ENCODE results near the gene BCL2L2. TPM values are rescaled to one million over a fixed set of nuclear protein-coding genes. Genes with fewer than 3 reads are reported as not detected.
"Not testable (repeated sequence)": the region's sequence is repeated elsewhere in the genome, so short reads cannot be mapped to it uniquely, and the experiment has no call there.

Gene BCL2L2
- total RNA-seq, 2 donors from 2014 or later = 2.7 to 3.2 TPM

DNA sequence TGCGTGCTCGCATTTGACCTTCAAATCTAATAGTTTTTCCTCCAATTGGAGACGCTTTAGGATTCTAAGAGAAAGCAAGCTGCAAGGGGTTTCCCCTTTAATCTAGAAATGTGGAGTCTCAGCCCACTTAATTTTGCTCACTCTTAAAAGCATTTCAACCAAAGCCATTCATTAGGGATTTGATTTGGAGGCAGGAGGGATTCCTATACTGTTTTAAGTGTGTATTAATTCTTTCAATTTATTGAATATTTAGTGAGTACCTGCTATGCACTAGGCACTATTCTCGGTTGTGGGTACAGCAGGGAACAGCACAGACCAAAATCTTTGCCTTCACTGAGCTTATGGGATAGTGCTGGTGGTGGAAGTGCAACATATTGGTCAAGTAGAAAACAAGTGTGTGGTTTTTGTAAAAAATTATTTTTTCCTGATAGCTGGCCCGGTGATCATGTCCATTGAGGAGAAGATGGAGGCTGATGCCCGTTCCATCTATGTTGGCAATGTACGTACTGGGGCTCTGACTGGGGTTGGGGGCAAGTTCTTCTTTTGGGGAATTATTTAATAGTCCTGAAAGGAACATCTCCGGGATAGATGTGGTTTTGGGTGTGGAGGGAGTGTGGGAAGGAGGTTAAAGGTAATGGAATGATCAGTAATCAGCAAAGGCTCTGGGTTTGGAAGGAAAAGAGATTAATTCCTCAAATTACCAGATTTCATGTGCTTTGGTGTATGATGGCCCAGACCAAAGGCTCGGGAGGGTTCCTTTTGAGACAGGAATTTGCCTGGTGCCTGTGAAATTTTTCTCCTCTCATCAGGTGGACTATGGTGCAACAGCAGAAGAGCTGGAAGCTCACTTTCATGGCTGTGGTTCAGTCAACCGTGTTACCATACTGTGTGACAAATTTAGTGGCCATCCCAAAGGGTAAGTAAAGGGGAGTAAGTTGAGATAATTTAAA lies 16.2 kb downstream of the BCL2L2 start:
- ATAC-seq (replicated peaks in 1 of 2) = no peak
- no peak for DNase-seq
- Mint-ChIP-seq H3K27me3 (ENCODE audit: low read depth) (no peaks in the 10 kb centered on the region), H3K36me3 (ENCODE audit: insufficient read depth in 2 of 2) (peaks cover 12 to 14% of the 10 kb centered on the region in 2 donors), H3K4me1 (ENCODE audit: low read depth) (peaks cover 27% of the 10 kb centered on the region), H3K9me3 (peaks cover 0 to 2% of the 10 kb centered on the region in 2 donors), H3K4me3 (peak overlapping the region; percentile 94 to 99), H3K27ac (peak overlapping the region; percentile 95)

DNA sequence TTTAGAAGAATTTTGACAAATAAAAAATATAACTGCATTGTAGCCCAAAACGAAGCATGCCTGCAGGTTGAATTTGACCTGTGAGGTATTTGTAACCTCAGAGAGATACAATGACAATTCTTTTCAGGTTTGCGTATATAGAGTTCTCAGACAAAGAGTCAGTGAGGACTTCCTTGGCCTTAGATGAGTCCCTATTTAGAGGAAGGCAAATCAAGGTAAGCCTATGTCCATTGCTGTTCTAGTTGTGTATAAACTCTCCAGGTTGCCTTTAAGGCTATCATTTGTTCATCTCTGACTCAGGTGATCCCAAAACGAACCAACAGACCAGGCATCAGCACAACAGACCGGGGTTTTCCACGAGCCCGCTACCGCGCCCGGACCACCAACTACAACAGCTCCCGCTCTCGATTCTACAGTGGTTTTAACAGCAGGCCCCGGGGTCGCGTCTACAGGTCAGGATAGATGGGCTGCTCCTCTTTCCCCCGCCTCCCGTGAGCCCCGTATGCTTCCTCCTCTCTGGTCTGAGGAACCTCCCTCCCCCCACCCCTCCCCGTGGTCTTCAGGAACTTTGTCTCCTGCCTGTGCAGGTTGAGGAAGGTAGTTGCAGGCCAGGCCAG lies 17.3 kb downstream of the BCL2L2 start:
- H3K4me1 Mint-ChIP-seq (ENCODE audit: low read depth) = peaks cover 34% of the 10 kb centered on the region
- H3K9me3 Mint-ChIP-seq = peaks cover 0 to 2% of the 10 kb centered on the region in 2 donors
- ATAC-seq (replicated peaks in 1 of 2) (no peak), DNase-seq (no peak)
- no peaks in the 10 kb centered on the region for H3K27me3 Mint-ChIP-seq (ENCODE audit: low read depth)
- peaks cover 12 to 14% of the 10 kb centered on the region in 2 donors for H3K36me3 Mint-ChIP-seq (ENCODE audit: insufficient read depth in 2 of 2)
- no peak overlapping the region for H3K27ac Mint-ChIP-seq
- no peak overlapping the region for H3K4me3 Mint-ChIP-seq

DNA sequence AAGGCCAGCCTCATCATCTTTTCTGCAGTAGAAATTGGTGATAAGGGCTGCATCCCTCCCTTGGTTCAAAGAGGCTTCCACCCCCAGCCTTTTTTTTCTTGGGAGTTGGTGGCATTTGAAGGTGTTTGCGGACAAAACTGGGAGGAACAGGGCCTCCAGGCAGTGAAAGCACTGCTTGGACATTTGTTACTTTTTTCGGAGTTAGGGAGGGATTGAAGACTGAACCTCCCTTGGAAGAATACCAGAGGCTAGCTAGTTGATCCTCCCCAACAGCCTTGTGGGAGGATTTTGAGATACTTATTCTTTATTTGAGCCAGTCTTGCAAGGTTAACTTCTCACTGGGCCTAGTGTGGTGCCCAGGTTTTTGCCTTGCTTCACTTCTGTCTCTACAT lies 17.8 kb downstream of the BCL2L2 start:
- Mint-ChIP-seq H3K4me3 (no peak overlapping the region), H3K4me1 (ENCODE audit: low read depth) (peaks cover 33% of the 10 kb centered on the region), H3K36me3 (ENCODE audit: insufficient read depth in 2 of 2) (peaks cover 12 to 14% of the 10 kb centered on the region in 2 donors), H3K27ac (no peak overlapping the region), H3K27me3 (ENCODE audit: low read depth) (no peaks in the 10 kb centered on the region), H3K9me3 (peaks cover 0 to 2% of the 10 kb centered on the region in 2 donors)
- DNase-seq = no peak
- no peak for ATAC-seq (replicated peaks in 1 of 2)

DNA sequence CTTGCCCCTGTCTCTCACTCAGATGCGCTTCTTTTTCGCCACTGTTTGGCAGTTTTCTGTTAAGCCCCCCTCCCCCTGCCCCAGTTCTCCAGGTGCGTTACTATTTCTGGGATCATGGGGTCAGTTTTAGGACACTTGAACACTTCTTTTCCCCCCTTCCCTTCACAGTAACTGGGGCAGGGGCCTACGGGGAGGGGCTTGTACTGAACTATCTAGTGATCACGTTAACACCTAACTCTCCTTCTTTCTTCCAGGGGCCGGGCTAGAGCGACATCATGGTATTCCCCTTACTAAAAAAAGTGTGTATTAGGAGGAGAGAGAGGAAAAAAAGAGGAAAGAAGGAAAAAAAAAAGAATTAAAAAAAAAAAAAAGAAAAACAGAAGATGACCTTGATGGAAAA lies 18.4 kb downstream of the BCL2L2 start:
- Mint-ChIP-seq H3K4me1 (ENCODE audit: low read depth) (peaks cover 28% of the 10 kb centered on the region), H3K36me3 (ENCODE audit: insufficient read depth in 2 of 2) (peaks cover 12 to 14% of the 10 kb centered on the region in 2 donors), H3K27ac (no peak overlapping the region), H3K27me3 (ENCODE audit: low read depth) (no peaks in the 10 kb centered on the region), H3K9me3 (no peaks in the 10 kb centered on the region), H3K4me3 (no peak overlapping the region)
- ATAC-seq (replicated peaks in 1 of 2) (no peak), DNase-seq (no peak)

DNA sequence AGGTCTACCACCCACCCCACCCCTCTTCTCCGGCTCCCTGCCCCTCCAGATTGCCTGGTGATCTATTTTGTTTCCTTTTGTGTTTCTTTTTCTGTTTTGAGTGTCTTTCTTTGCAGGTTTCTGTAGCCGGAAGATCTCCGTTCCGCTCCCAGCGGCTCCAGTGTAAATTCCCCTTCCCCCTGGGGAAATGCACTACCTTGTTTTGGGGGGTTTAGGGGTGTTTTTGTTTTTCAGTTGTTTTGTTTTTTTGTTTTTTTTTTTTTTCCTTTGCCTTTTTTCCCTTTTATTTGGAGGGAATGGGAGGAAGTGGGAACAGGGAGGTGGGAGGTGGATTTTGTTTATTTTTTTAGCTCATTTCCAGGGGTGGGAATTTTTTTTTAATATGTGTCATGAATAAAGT lies 19.1 kb downstream of the BCL2L2 start:
- H3K27me3 Mint-ChIP-seq (ENCODE audit: low read depth); ATAC-seq (replicated peaks in 1 of 2); H3K27ac Mint-ChIP-seq; H3K4me3 Mint-ChIP-seq; DNase-seq; H3K9me3 Mint-ChIP-seq: not testable (repeated sequence)
- Mint-ChIP-seq H3K4me1 (ENCODE audit: low read depth) (peaks cover 22% of the 10 kb centered on the region), H3K36me3 (ENCODE audit: insufficient read depth in 2 of 2) (peaks cover 9 to 14% of the 10 kb centered on the region in 2 donors)

DNA sequence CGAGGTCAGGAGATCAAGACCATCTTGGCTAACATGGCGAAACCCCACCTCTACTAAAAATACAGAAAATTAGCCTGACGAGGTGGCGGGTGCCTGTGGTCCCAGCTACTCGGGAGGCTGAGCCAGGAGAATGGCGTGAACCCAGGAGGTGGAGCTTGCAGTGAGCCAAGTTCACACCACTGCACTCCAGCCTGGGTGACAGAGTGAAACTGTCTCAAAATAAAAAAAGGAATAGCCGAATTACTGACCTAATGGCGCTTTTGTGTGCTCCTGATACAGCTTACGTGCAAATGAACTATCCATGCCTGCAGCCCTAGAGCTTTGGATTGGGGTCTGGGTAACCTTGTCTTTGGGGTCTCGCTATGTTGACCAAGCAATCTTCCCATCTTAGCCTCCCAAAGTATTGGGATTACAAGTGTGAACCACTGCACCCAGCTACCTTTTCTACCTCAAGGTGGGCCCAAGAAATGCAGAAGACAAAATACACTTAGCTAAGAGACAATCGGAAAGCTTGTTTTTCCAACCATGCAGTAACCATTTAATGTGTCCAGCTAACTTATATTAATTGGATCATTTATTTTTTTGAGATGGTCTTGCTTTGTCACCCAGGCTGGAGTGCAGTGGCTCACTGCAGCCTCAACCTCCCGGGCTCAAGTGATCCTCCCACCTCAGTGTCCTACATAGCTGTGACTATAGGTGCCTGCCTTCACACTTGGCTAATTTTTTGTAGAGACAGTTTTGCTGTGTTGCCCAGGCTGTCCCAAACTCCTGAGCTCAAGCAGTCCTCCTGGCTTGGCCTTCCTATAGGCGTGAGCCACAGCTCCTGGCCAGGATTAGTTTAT lies 20.1 kb downstream of the BCL2L2 start:
- Mint-ChIP-seq H3K4me3 (no peak overlapping the region), H3K4me1 (ENCODE audit: low read depth) (peaks cover 22% of the 10 kb centered on the region), H3K9me3 (no peaks in the 10 kb centered on the region), H3K36me3 (ENCODE audit: insufficient read depth in 2 of 2) (peaks cover 9 to 14% of the 10 kb centered on the region in 2 donors), H3K27me3 (ENCODE audit: low read depth) (no peaks in the 10 kb centered on the region), H3K27ac (no peak overlapping the region)
- no peak for ATAC-seq (replicated peaks in 1 of 2)
- no peak for DNase-seq

DNA sequence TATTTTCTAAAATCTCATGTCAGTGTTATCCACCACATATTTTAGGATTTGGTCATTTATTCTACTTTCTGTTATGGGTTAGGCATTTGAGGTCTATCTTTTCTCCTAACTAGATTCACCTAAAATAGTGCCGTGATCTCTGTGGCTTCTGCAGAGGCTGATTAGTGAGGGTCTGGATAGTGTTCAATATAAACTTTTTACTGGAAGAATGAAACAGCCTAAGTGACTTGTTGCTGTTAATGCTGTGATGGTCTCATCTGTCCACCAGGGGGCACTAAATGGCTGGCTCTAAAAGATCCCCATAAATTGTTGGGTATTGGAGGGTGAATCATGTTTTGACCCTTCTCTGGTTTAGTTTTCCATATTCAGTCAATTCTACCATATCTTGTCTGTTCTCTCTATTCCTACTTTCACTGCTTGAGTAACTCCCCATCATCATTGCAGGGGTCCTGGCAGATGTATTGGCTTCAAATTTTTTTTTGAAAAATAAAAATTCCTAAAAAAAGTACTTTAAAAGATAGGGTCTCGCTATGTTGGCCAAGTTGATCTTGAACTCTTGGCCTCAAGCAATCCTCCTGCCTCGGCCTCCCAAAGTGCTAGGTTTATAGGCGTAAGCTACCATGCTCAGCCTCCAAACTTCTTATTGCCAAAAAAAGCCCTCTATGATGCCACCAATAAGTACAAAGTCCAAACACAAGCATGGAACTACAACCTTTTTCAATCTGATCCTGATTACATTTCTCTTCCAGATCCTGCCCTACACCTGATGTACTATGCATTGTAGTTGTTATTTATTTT lies 21.5 kb downstream of the BCL2L2 start:
- Mint-ChIP-seq H3K9me3 (no peaks in the 10 kb centered on the region), H3K27me3 (ENCODE audit: low read depth) (no peaks in the 10 kb centered on the region), H3K4me3 (no peak overlapping the region), H3K27ac (no peak overlapping the region), H3K36me3 (ENCODE audit: insufficient read depth in 2 of 2) (peaks cover 4% of the 10 kb centered on the region in 2 donors), H3K4me1 (ENCODE audit: low read depth) (peaks cover 13% of the 10 kb centered on the region)
- DNase-seq (peak; percentile 66 to 70), ATAC-seq (replicated peaks in 1 of 2) (peak; percentile 75 to 82)

DNA sequence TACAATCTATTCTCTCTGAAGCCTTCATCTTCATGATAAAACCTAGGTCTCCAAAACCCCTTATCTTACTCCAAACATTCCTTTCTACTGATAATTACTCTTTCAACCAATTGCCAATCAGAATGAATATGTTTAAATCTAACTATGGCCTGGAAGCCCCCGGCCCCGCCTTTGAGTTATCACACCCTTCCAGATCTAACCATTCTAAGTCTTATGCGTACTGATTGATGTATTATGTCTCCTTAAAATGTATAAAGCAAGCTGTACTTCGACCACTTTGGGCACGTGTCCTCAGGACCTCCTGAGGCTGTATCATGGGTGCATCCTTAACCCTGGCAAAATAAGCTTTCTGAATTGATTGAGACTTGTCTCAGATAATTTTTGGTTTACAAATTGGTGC lies 29.0 kb downstream of the BCL2L2 start:
- peaks cover 3% of the 10 kb centered on the region in 2 donors for H3K9me3 Mint-ChIP-seq
- H3K27ac Mint-ChIP-seq = no peak overlapping the region
- ATAC-seq (replicated peaks in 1 of 2) (no peak), DNase-seq (no peak)
- peaks cover 1 to 3% of the 10 kb centered on the region in 2 donors for H3K36me3 Mint-ChIP-seq (ENCODE audit: insufficient read depth in 2 of 2)
- no peaks in the 10 kb centered on the region for H3K4me1 Mint-ChIP-seq (ENCODE audit: low read depth)
- no peak overlapping the region for H3K4me3 Mint-ChIP-seq
- H3K27me3 Mint-ChIP-seq (ENCODE audit: low read depth) = no peaks in the 10 kb centered on the region

DNA sequence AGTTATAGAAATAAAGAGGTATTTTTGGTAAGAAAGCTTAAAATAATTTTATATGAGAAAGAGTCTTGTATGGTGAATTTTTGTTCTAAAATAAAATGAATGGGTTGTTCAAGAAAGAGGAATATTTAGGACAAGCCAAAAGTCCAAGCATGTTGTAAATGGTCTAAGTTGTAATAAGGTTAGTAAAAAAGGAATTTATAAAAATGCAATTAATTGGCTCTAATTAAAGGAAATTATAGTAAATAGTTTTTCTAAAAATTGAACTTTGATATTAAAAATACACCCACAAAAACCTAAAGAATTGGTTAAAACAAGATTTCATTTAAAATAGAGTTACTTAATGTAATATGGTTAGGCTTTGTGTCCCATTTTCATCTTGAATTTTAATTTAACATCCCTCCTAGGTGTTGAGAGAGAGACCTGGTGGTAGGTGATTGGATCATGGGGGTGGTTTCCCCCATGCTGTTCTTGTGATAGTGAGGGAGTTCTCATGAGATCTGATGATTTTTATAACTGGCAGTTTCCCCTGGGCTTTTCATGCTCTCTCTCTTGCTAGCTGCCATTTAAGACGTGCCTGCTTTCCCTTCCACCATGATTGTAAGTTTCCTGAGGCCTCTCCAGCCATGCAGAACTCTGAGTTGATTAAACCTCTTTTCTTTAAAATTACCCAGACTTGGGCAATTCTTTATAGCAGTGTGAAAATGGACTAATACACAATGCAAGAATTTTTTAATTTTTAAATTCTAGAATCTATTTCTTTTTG lies 33.1 kb downstream of the BCL2L2 start:
- Mint-ChIP-seq H3K27me3 (ENCODE audit: low read depth) (no peaks in the 10 kb centered on the region), H3K27ac (no peak overlapping the region), H3K36me3 (ENCODE audit: insufficient read depth in 2 of 2) (peaks cover 1 to 3% of the 10 kb centered on the region in 2 donors), H3K4me1 (ENCODE audit: low read depth) (no peaks in the 10 kb centered on the region), H3K4me3 (no peak overlapping the region), H3K9me3 (peaks cover 3% of the 10 kb centered on the region in 2 donors)
- ATAC-seq (replicated peaks in 1 of 2) = no peak
- DNase-seq = no peak

DNA sequence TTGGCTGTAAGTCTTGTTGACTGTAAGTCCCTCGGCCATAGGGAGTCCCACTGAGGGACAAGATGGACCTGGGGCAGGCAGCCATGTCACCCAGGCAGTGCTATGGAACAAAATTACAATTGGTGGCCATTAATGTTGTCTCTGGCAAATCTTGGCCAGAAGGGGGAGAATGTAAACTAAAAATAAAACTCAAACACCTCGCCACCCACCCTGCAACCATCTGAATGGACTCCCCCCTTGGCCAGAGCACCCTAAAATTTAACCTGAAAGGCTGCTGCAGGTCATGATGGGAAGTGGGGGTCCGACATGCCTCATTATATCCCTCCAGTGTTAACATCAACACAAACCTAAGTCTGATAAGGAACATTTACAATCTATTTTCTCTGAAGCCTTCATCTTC lies 37.8 kb downstream of the BCL2L2 start:
- no peak overlapping the region for H3K27ac Mint-ChIP-seq
- no peaks in the 10 kb centered on the region for H3K4me1 Mint-ChIP-seq (ENCODE audit: low read depth)
- no peak for DNase-seq
- H3K36me3 Mint-ChIP-seq (ENCODE audit: insufficient read depth in 2 of 2) = no peaks in the 10 kb centered on the region
- H3K4me3 Mint-ChIP-seq = no peak overlapping the region
- ATAC-seq (replicated peaks in 1 of 2) = no peak
- H3K27me3 Mint-ChIP-seq (ENCODE audit: low read depth) = no peaks in the 10 kb centered on the region
- H3K9me3 Mint-ChIP-seq = no peaks in the 10 kb centered on the region

DNA sequence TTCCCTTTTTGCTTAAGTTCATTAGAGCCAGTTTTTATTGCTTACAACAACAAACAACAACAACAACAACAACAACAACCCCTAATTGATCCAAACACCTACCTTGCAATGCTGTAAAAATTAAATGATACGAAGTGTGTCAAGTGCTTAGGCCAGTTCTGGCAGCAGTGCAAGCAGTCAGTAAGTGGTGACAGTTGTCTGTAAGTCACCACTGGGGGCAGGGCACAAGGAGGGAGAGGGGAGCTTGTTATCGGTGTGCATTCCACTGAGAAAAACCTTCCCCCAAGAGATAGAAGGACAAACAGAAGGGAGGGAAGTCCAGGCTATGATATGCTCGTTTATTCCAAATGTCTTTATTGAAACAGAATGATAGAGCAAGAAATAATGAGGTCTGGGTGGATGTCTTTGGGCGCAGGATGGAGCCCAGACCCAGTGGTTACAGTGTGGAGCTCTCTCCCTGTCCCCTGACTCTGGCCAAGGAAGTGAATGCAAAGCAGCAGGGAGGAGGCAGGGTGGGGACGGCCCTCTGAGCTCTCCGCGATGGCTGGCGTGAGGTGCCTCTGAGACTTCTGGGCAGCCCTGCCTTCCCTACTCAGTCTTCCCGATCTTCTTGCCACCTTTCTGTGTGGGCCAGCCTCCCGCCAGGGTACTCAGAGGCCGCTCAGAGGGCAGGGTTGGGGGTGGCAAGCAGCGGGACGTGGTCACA lies 39.5 kb downstream of the BCL2L2 start:
- no peaks in the 10 kb centered on the region for H3K4me1 Mint-ChIP-seq (ENCODE audit: low read depth)
- H3K27me3 Mint-ChIP-seq (ENCODE audit: low read depth) = peaks cover 7% of the 10 kb centered on the region
- peaks cover 0 to 3% of the 10 kb centered on the region in 2 donors for H3K9me3 Mint-ChIP-seq
- ATAC-seq (replicated peaks in 1 of 2) (no peak), DNase-seq (no peak)
- H3K36me3 Mint-ChIP-seq (ENCODE audit: insufficient read depth in 2 of 2) = no peaks in the 10 kb centered on the region
- H3K27ac Mint-ChIP-seq = no peak overlapping the region
- no peak overlapping the region for H3K4me3 Mint-ChIP-seq
